H1 (cell line): ENCODE results near the gene ADAMTS14. TPM values are rescaled to one million over a fixed set of nuclear protein-coding genes. Genes with fewer than 3 reads are reported as not detected.
A peak's percentile ranks its signal among the peaks of the same experiment; 100 is the strongest.

Experiments
- CTCF ChIA-PET: fragments of 300-600 bp; sonication (Branson Sonifier 250); formaldehyde crosslinking; loops from one replicate; lab custom pipeline; 2021; ENCODE audit not compliant: partially characterized antibody; lab: Charles Lee
- POLR2A ChIA-PET: fragments of 300-600 bp; sonication (Branson Sonifier 250); formaldehyde crosslinking; loops from one replicate; lab custom pipeline; 2021; ENCODE audit warnings: inconsistent platforms; ENCODE audit not compliant: partially characterized antibody; lab: Charles Lee
- DNase-seq, 2 experiments: peaks; one replicate each; pipeline versions ENCODE4 v3.0.0 to v3.0.0-alpha.2; 2010 to 2022; ENCODE audit warnings: low spot score in 2 of 2, low read depth in 1 of 2, mixed read lengths in 1 of 2
- FAIRE-seq: peaks from 2 replicates; lab custom pipeline; 2011; peaks lifted over from hg19 to GRCh38; lab: Jason Lieb, UNC
- H2AFZ ChIP-seq: 2 replicates; pipeline ENCODE4 v1.8.1; 2012; ENCODE audit warnings: low read length, inconsistent platforms
- H2AK5ac ChIP-seq: 2 replicates; pipeline ENCODE4 v1.6.1; 2013; ENCODE audit warnings: low read depth, low read length
- H2BK120ac ChIP-seq: replicated peaks from 2 replicates; pipeline ENCODE3; 2013; ENCODE audit warnings: low read depth, low read length, inconsistent platforms
- H2BK12ac ChIP-seq: 2 replicates; pipeline ENCODE4 v1.6.1; 2013; ENCODE audit warnings: low read depth, low read length
- H2BK15ac ChIP-seq: 2 replicates; pipeline ENCODE4 v1.6.1; 2013; ENCODE audit warnings: low read length
- H2BK20ac ChIP-seq: 2 replicates; pipeline ENCODE4 v1.6.1; 2013; ENCODE audit warnings: low read length
- H2BK5ac ChIP-seq: 2 replicates; pipeline ENCODE4 v1.6.1; 2013; ENCODE audit warnings: low read depth, low read length
- H3K14ac ChIP-seq: 2 replicates; pipeline ENCODE4 v1.6.1; 2013; ENCODE audit warnings: inconsistent platforms; ENCODE audit not compliant: insufficient read length
- H3K18ac ChIP-seq: 2 replicates; pipeline ENCODE4 v1.6.1; 2013; ENCODE audit warnings: low read length; ENCODE audit errors: extremely low read depth
- H3K23ac ChIP-seq: 2 replicates; pipeline ENCODE4 v1.6.1; 2013; ENCODE audit warnings: inconsistent platforms; ENCODE audit not compliant: insufficient read length
- H3K23me2 ChIP-seq: 2 replicates; pipeline ENCODE4 v1.6.1; 2013; ENCODE audit warnings: low read depth, low read length
- H3K27ac ChIP-seq: 2 replicates; pipeline ENCODE4 v1.6.1; 2011; ENCODE audit warnings: low read depth, low read length, inconsistent platforms
- H3K27me3 ChIP-seq, 4 experiments: replicated peaks in 1 of 4; 1 replicate in 1 of 4; 2 replicates in 3 of 4; pipeline versions ENCODE4 v1.6.1 to v1.8.1; 2011 to 2013; ENCODE audit warnings: low read length in 3 of 4, mild to moderate bottlenecking in 3 of 4, inconsistent platforms in 2 of 4, mixed read lengths in 2 of 4, moderate library complexity in 1 of 4; ENCODE audit not compliant: control insufficient read depth in 3 of 4, insufficient read depth in 3 of 4; ENCODE audit errors: extremely low read depth in 1 of 4
- H3K36me3 ChIP-seq, 4 experiments: 2 replicates each; pipeline versions ENCODE4 v1.6.1 to v1.8.1; 2011 to 2013; ENCODE audit warnings: mild to moderate bottlenecking in 4 of 4, low read length in 3 of 4, moderate library complexity in 2 of 4, control low read depth in 1 of 4, inconsistent platforms in 1 of 4; ENCODE audit not compliant: insufficient read depth in 4 of 4, control insufficient read depth in 2 of 4
- H3K4ac ChIP-seq: replicated peaks from 2 replicates; pipeline ENCODE3; 2013; ENCODE audit warnings: low read length, low read depth, mixed read lengths, inconsistent platforms; ENCODE audit not compliant: insufficient read length
- H3K4me1 ChIP-seq, 4 experiments: replicated peaks in 1 of 4; 1 replicate in 1 of 4; 2 replicates in 3 of 4; pipeline versions ENCODE4 v1.6.1 to v1.8.1; 2011 to 2013; ENCODE audit warnings: low read length in 3 of 4, inconsistent platforms in 2 of 4, mixed read lengths in 1 of 4; ENCODE audit not compliant: insufficient read depth in 4 of 4, control insufficient read depth in 3 of 4
- H3K4me2 ChIP-seq, 2 experiments: 2 replicates each; pipeline versions ENCODE4 v1.6.1 to v1.8.1; 2011 to 2013; ENCODE audit warnings: low read depth in 2 of 2, low read length in 2 of 2, control low read depth in 1 of 2, inconsistent platforms in 1 of 2, mild to moderate bottlenecking in 1 of 2; ENCODE audit not compliant: insufficient read depth in 1 of 2
- H3K4me3 ChIP-seq, 4 experiments: fragments of 200-600, 300-600 bp in 1 of 4; sonication (generic), shearing (Covaris generic), sonication (Bioruptor Twin) in 1 of 4; 2 replicates each; pipeline versions ENCODE4 v1.5.1 to v1.8.1; 2011 to 2016; ENCODE audit warnings: low read length in 4 of 4, low read depth in 3 of 4, control low read depth in 2 of 4, inconsistent platforms in 2 of 4, mild to moderate bottlenecking in 2 of 4, mixed read lengths in 1 of 4, moderate library complexity in 1 of 4; ENCODE audit not compliant: insufficient read depth in 2 of 4; ENCODE audit errors: extremely low read depth in 1 of 4
- H3K56ac ChIP-seq: replicated peaks from 2 replicates; pipeline ENCODE3; 2013; ENCODE audit warnings: low read depth, mild to moderate bottlenecking, mixed read lengths, low read length, inconsistent platforms; ENCODE audit not compliant: insufficient read length
- H3K79me1 ChIP-seq: 2 replicates; pipeline ENCODE4 v1.6.1; 2013; ENCODE audit warnings: low read depth, low read length, control low read depth
- H3K79me2 ChIP-seq, 2 experiments: 2 replicates each; pipeline versions ENCODE4 v1.6.1 to v1.8.1; 2012 to 2013; ENCODE audit warnings: low read length in 2 of 2, mild to moderate bottlenecking in 2 of 2, inconsistent platforms in 1 of 2; ENCODE audit not compliant: insufficient read depth in 2 of 2, control insufficient read depth in 1 of 2
- H3K9ac ChIP-seq, 4 experiments: replicated peaks in 1 of 4; 1 replicate in 1 of 4; 2 replicates in 3 of 4; pipeline versions ENCODE4 v1.6.1 to v1.8.1; 2011 to 2013; ENCODE audit warnings: low read depth in 3 of 4, low read length in 3 of 4, control low read depth in 2 of 4, mild to moderate bottlenecking in 2 of 4, moderate library complexity in 2 of 4, inconsistent platforms in 1 of 4; ENCODE audit errors: extremely low read depth in 1 of 4
- H3K9me3 ChIP-seq, 2 experiments: 2 replicates each; pipeline versions ENCODE4 v1.6.1 to v1.8.1; 2012 to 2013; ENCODE audit warnings: mild to moderate bottlenecking in 2 of 2, moderate library complexity in 2 of 2, control low read depth in 1 of 2, inconsistent platforms in 1 of 2, low read depth in 1 of 2, low read length in 1 of 2, mixed read lengths in 1 of 2; ENCODE audit not compliant: insufficient read depth in 2 of 2
- H4K20me1 ChIP-seq, 2 experiments: replicated peaks in 1 of 2; 2 replicates each; pipeline versions ENCODE3 to v1.8.1; 2011 to 2013; ENCODE audit warnings: inconsistent platforms in 2 of 2, low read length in 2 of 2, mild to moderate bottlenecking in 1 of 2; ENCODE audit not compliant: insufficient read depth in 2 of 2, control insufficient read depth in 1 of 2
- H4K5ac ChIP-seq: 2 replicates; pipeline ENCODE4 v1.6.1; 2013; ENCODE audit warnings: low read length, low read depth, mixed read lengths, inconsistent platforms; ENCODE audit not compliant: insufficient read length
- H4K8ac ChIP-seq: 2 replicates; pipeline ENCODE4 v1.8.0; 2013; ENCODE audit warnings: mild to moderate bottlenecking, moderate library complexity, low read length, inconsistent platforms; ENCODE audit not compliant: insufficient read depth; ENCODE audit errors: extremely low read depth
- H4K91ac ChIP-seq: replicated peaks from 2 replicates; pipeline ENCODE3; 2013; ENCODE audit warnings: low read length, mixed read lengths, inconsistent platforms; ENCODE audit not compliant: insufficient read length
- CEBPB ChIP-seq: IDR thresholded peaks from 2 replicates; pipeline ENCODE4 v1.6.1; 2012; ENCODE audit warnings: low read depth, low read length
- GABPA ChIP-seq: IDR thresholded peaks from 2 replicates; pipeline ENCODE4 v1.6.1; 2011; ENCODE audit warnings: mild to moderate bottlenecking, low read length, moderate library complexity, borderline replicate concordance; ENCODE audit not compliant: insufficient read depth
- PHF8 ChIP-seq: fragments of 200-600 bp; sonication (generic); conservative IDR thresholded peaks from 2 replicates; pipeline ENCODE4 v1.7.1; 2012; ENCODE audit warnings: low read depth, mild to moderate bottlenecking, inconsistent platforms, low read length, moderate library complexity
- RAD21 ChIP-seq, 2 experiments: IDR thresholded peaks in 1 of 2; conservative IDR thresholded peaks in 1 of 2; 2 replicates each; pipeline ENCODE4 v1.6.1; 2011; ENCODE audit warnings: low read depth in 2 of 2, low read length in 2 of 2, improper control_type of control experiment in 1 of 2, inconsistent platforms in 1 of 2, mild to moderate bottlenecking in 1 of 2, moderate library complexity in 1 of 2
- RXRA ChIP-seq: IDR thresholded peaks from 2 replicates; pipeline ENCODE4 v1.6.1; 2011; ENCODE audit warnings: low read depth, mild to moderate bottlenecking, low read length, moderate library complexity; ENCODE audit not compliant: insufficient read depth
- YY1 ChIP-seq: IDR thresholded peaks from 2 replicates; pipeline ENCODE4 v1.6.1; 2011; ENCODE audit warnings: low read depth, mild to moderate bottlenecking, low read length
- WGBS, 2 experiments: shearing (Covaris generic) in 1 of 2; methylation state at CpG; one replicate each; pipeline versions ENCODE4 v1.1.6 to v1.1.7; 2013 to 2015; ENCODE audit warnings: low lambda C conversion rate in 2 of 2, mixed read lengths in 2 of 2, inconsistent platforms in 1 of 2, low coverage in 1 of 2, missing lambda C conversion rate in 1 of 2; ENCODE audit not compliant: insufficient replicate concordance in 2 of 2, insufficient coverage in 1 of 2, insufficient read length in 1 of 2; ENCODE audit errors: extremely low coverage in 1 of 2, missing lambda C conversion rate in 1 of 2; 5-methylcytosine and 5-hydroxymethylcytosine counted together
- polyA plus RNA-seq, 7 experiments: library from polyadenylated mRNA; depleted of rRNA in 3 of 7; stranded (reverse) in 5 of 7; unstranded in 2 of 7; fragments of >200 nt in 5 of 7; fragments of 200-250 nt in 2 of 7; gene quantifications; 1 replicate in 5 of 7; 2 replicates in 1 of 7; 4 replicates in 1 of 7; pipeline versions ENCODE4 v1.2.1 to v1.2.3, GENCODE V29; 2011 to 2013; ENCODE audit warnings: missing spikeins in 2 of 7, mixed read lengths in 2 of 7
- total RNA-seq: library from RNA; stranded (reverse); fragmentation: NEBNext Ultra II Directional; extraction: Animal tissue kit (Norgen Biotek cat#: 25700); gene quantifications from 2 replicates; pipeline ENCODE4 v1.2.1, GENCODE V29; 2021
- TF ChIP-seq, protein P1 (sequence below): IDR thresholded peaks from 2 replicates; pipeline ENCODE4 v1.6.1; 2011; ENCODE audit warnings: low read depth, mild to moderate bottlenecking, low read length; ENCODE audit not compliant: insufficient read depth

The ADAMTS14 gene
- total and polyA plus RNA-seq, 2 of the 8 experiments (the other 6 are each of a cell fraction or from before 2014, with no cell fraction given): 2.0 to 2.3 TPM

DNA sequence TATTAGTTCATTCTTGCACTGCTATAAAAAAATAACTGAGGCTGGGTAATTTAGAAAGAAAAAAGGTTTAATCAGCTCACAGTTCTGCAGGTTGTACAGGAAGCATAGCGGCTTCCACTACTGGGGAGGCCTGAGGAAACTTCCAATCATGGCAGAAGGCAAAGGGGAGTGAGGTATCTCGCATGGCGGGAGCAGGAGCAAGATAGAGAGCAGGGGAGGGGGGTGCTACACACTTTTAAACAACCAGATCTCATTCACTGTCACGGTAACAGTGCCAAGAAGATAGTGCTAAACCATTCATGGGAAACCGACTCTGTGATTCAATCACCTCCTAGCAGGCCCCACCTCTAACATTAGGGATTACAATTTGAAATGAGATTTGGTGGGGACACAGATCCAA lies 11.6 kb downstream of the ADAMTS14 start:
- H2BK120ac ChIP-seq: no peak overlapping the region
- H3K27ac ChIP-seq: no peak overlapping the region
- H2AFZ ChIP-seq: no peak overlapping the region
- no peak overlapping the region for H2AK5ac ChIP-seq
- 94% methylated on average over 5 of the region's 5 CpGs; no CpG with 5 or more reads in 1 of the 2 experiments for WGBS, 2 experiments
- H2BK20ac ChIP-seq: no peak overlapping the region
- H3K14ac ChIP-seq: no peak overlapping the region
- ChIA-PET POLR2A (no interaction called here), CTCF (interaction anchor here (1.0 kb wide), 1 partner anchor 13 kb away, joined by 3 read pairs; no protein-coding TSS in a partner anchor)
- H2BK15ac ChIP-seq: no peak overlapping the region
- no peak overlapping the region for H3K23ac ChIP-seq
- no peaks in the 10 kb centered on the region for H3K27me3 ChIP-seq
- no peak overlapping the region for H3K4ac ChIP-seq
- DNase-seq: no peak
- H3K9ac ChIP-seq: no peak overlapping the region
- no peak overlapping the region for H2BK5ac ChIP-seq
- H4K91ac ChIP-seq: no peak overlapping the region
- no peaks in the 10 kb centered on the region for H3K9me3 ChIP-seq
- H3K79me1 ChIP-seq: no peaks in the 10 kb centered on the region; the same call in 1 of the 2 replicates
- no peaks in the 10 kb centered on the region; a peak in 1 of 8 replicates for H3K36me3 ChIP-seq
- peak overlapping the region; percentile 18; the same call in 1 of the 2 replicates for H2BK12ac ChIP-seq
- H4K20me1 ChIP-seq: no peaks in the 10 kb centered on the region
- no peak overlapping the region for H4K5ac ChIP-seq
- TF ChIP-seq CEBPB (no peak), RAD21 (IDR thresholded peaks at IDR 0.05 in 1 of 2, conservative IDR thresholded peaks at IDR 0.05 in 1 of 2; ENCODE audit: low read depth in 2 of 2, low read length in 2 of 2) (no peak), RXRA (no peak), PHF8 (no peak), YY1 (no peak), GABPA (no peak)
- TF ChIP-seq, protein P1, sequence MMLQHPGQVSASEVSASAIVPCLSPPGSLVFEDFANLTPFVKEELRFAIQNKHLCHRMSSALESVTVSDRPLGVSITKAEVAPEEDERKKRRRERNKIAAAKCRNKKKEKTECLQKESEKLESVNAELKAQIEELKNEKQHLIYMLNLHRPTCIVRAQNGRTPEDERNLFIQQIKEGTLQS: no peak
- H3K79me2 ChIP-seq: no peaks in the 10 kb centered on the region
- H4K8ac ChIP-seq: peak overlapping the region; percentile 64; the same call in 1 of the 2 replicates
- no peak overlapping the region for H3K56ac ChIP-seq
- H3K4me3 ChIP-seq: no peak overlapping the region
- H3K4me2 ChIP-seq: no peak overlapping the region
- H3K4me1 ChIP-seq: peaks cover 0 to 4% (median 1%) of the 10 kb centered on the region in 4 experiments; a peak in 2 of 7 replicates
- no peak overlapping the region for H3K18ac ChIP-seq
- no peak for FAIRE-seq
- no peaks in the 10 kb centered on the region; the same call in 1 of the 2 replicates for H3K23me2 ChIP-seq
